GM10248 (cell line): ENCODE results near the gene RDH8.

Experiments
- CTCF ChIA-PET: fragments of 300-600 bp; sonication (Branson Sonifier 250); formaldehyde crosslinking; extraction: SDS; loops from one replicate; lab custom pipeline; 2021; ENCODE audit warnings: antibody characterized with exemption; lab: Yijun Ruan, JAX
- POLR2A ChIA-PET: fragments of 350-650 bp; sonication (Branson Sonifier 250); formaldehyde crosslinking; extraction: SDS; loops from one replicate; lab custom pipeline; 2020; ENCODE audit warnings: antibody characterized with exemption; lab: Yijun Ruan, JAX
- DNase-seq: peaks from one replicate; pipeline ENCODE4 v3.0.0; 2012; ENCODE audit errors: extremely low spot score
- TF ChIP-seq, protein P1 (sequence below): IDR thresholded peaks from 2 replicates; pipeline ENCODE4 v1.5.1; 2012; ENCODE audit warnings: mild to moderate bottlenecking, low read depth; ENCODE audit errors: extremely low read depth, missing control alignments, control extremely low read depth

RDH8 gene, protein sequence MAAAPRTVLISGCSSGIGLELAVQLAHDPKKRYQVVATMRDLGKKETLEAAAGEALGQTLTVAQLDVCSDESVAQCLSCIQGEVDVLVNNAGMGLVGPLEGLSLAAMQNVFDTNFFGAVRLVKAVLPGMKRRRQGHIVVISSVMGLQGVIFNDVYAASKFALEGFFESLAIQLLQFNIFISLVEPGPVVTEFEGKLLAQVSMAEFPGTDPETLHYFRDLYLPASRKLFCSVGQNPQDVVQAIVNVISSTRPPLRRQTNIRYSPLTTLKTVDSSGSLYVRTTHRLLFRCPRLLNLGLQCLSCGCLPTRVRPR

DNA sequence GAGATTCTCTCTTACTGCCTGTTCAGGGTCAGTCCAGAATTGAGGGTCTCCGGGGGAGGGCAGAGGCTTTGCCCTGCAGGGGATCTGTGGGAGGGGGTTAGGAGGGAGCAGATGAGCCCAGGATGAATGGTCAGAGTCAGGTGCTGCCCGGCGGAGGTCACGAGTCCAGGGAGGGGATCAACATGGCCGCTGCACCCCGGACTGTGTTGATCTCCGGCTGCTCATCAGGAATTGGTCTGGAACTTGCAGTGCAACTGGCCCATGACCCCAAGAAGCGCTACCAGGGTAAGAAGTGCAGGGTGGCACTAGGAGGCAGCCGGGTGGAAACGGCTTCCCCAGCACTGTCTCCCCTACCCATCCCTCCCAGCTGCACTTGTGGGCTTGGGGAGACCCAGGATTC lies at the start of gene RDH8:
TSS of gene RDH8 (plus strand) at position 168 of the 400 bp plus-strand sequence. CDS start at position 183, 15 bp downstream.
- TF ChIP-seq, protein P1, sequence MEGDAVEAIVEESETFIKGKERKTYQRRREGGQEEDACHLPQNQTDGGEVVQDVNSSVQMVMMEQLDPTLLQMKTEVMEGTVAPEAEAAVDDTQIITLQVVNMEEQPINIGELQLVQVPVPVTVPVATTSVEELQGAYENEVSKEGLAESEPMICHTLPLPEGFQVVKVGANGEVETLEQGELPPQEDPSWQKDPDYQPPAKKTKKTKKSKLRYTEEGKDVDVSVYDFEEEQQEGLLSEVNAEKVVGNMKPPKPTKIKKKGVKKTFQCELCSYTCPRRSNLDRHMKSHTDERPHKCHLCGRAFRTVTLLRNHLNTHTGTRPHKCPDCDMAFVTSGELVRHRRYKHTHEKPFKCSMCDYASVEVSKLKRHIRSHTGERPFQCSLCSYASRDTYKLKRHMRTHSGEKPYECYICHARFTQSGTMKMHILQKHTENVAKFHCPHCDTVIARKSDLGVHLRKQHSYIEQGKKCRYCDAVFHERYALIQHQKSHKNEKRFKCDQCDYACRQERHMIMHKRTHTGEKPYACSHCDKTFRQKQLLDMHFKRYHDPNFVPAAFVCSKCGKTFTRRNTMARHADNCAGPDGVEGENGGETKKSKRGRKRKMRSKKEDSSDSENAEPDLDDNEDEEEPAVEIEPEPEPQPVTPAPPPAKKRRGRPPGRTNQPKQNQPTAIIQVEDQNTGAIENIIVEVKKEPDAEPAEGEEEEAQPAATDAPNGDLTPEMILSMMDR = no peak
- no peak for DNase-seq
- POLR2A ChIA-PET = no interaction called here
- CTCF ChIA-PET = interaction anchor here (2.5 to 3.0 kb wide), 2 partner anchors 13 to 14 kb away, joined by 12 to 13 read pairs; no protein-coding TSS in a partner anchor

DNA sequence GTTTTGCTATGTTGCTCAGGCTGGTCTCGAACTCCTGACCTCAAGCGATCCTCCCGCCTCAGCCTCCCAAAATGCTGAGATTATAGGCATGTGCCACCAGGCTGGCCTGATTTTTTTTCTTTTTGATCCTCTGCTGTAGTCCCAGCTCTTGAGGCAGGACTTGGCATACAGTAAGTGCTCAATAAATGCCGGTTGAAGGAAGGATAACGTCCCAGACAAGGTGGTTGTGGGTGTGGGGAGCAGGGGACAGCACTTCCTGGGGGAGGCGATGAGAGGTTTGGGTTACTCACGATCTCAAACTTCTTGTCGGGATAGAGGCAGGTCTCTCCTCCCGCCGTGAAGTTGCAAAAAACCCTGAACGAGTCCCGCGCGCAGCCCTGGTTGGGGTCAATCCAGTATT lies 47.3 kb upstream of the RDH8 start:
- TF ChIP-seq, protein P1 = no peak
- POLR2A ChIA-PET = no interaction called here
- DNase-seq = no peak
- CTCF ChIA-PET = interaction anchor here (1.3 kb wide), 1 partner anchor 34 kb away, joined by 3 read pairs; no protein-coding TSS in a partner anchor

DNA sequence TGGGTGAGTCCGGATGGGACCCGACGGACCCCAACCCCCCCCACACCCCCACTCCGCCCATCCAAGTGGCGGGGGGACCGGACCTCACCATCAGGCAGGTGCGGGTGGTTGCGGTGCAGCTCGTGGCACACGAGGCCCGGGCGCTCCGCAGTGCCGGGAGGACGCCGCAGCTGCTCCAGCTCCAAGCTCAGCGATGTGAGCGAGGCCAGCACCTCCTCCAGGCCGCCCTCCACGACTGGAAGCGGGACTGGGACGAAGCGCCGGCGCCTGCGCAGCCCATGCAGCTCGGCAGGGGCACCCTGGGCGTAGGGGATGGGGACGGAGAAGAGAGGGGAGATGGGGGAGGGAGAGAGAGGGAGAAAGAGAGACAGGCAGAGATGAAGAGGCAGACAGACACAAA lies 46.8 kb upstream of the RDH8 start:
- ChIA-PET POLR2A (no interaction called here), CTCF (no interaction called here)
- TF ChIP-seq, protein P1 = no peak
- no peak for DNase-seq

DNA sequence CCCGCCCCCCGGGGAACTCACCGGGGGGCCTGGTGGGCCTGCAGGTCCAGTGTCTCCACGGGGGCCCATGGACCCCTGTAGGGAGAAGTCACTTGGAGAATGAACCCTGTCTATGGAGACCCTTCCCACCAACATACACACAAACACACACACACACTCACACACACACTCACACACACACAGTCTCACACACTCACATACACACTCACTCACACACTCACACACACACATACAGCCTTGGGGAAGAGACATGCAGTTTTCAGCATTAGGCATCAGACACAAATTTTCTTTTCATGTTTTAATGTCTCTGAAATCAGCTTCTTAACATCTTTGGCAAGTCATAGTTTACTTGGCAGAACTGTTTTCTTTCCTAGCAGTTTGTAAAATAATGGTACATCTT lies 46.0 kb upstream of the RDH8 start:
- DNase-seq = no peak
- TF ChIP-seq, protein P1 = no peak
- CTCF ChIA-PET = interaction anchor here (1.1 kb wide), 1 partner anchor 33 kb away, joined by 3 read pairs; no protein-coding TSS in a partner anchor
- POLR2A ChIA-PET = no interaction called here

DNA sequence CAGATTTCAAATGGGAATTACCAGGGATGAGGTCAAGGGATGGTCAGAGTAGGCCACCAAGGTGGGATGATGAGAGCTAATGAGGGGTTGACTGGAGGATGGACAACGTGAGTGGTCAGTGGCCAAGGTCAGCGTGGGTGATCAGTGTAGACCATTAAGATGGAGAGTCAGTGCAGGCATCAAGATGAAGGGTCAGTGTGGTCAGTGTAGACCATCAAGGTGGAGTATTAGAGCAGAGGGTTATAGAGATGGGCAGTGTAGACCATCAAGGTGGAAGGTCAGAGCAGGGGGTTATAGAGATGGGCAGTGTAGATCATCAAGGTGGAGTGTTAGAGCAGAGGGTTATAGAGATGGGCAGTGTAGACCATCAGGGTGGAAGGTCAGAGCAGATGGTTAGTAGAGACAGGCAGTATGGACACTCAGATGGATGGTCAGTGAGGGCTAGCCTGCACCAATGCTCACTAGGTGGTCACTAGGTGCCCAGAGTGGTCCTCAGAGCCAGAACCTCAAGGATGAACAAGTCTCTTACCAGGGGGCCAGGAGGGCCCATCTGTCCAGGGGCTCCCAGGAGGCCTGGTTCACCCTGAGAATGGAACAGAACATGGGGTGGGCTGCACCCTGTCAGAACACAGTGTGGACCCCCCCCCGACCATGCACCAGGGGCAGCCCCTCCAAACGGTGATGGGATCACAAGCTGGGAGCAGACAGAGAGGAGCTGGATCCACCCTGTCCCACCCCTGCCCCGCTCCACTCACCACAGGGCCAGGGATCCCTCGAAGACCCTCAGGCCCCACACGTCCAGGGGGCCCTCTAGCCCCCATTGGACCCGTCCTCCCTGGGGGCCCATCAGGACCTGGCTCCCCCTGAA lies 44.2 kb upstream of the RDH8 start:
- ChIA-PET POLR2A (no interaction called here), CTCF (no interaction called here)
- DNase-seq = no peak
- TF ChIP-seq, protein P1 = no peak

DNA sequence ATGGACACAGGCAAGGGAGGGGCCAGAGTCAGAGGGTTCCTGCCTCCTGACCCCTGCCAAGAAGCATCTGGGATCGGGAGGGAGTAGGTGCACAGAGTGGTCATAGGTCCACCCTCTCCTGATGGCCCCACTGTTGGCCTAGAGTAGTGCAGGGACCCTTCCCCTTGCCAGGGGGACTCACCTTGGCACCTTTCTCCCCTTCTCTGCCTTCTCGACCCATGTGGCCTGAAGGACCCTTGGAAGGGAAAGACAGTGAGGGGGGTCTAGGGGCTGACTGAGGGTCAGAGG lies 43.7 kb upstream of the RDH8 start:
- ChIA-PET CTCF (no interaction called here), POLR2A (no interaction called here)
- DNase-seq = no peak
- TF ChIP-seq, protein P1 = no peak
